Prostate gland (tissue), 2 donors: ENCODE results near the gene MORC4.
A peak's percentile ranks its signal among the peaks of the same experiment; 100 is the strongest.

Source experiments
- POLR2AphosphoS5 ChIP-seq: sonication (generic); formaldehyde crosslinking; IDR thresholded peaks from one replicate; pipeline ENCODE4 v1.6.1; 2017; ENCODE audit warnings: antibody characterized with exemption
- TF ChIP-seq, protein P1 (sequence below), 4 experiments: fragments of 200-600 bp in 2 of 4; fragments of 450-650 bp in 2 of 4; sonication (generic) in 2 of 4; IDR thresholded peaks; 1 replicate in 3 of 4; 2 replicates in 1 of 4; pipeline ENCODE4 v1.5.1; 2016 to 2019; ENCODE audit warnings: antibody characterized with exemption in 4 of 4, mild to moderate bottlenecking in 2 of 4, moderate library complexity in 2 of 4

DNA sequence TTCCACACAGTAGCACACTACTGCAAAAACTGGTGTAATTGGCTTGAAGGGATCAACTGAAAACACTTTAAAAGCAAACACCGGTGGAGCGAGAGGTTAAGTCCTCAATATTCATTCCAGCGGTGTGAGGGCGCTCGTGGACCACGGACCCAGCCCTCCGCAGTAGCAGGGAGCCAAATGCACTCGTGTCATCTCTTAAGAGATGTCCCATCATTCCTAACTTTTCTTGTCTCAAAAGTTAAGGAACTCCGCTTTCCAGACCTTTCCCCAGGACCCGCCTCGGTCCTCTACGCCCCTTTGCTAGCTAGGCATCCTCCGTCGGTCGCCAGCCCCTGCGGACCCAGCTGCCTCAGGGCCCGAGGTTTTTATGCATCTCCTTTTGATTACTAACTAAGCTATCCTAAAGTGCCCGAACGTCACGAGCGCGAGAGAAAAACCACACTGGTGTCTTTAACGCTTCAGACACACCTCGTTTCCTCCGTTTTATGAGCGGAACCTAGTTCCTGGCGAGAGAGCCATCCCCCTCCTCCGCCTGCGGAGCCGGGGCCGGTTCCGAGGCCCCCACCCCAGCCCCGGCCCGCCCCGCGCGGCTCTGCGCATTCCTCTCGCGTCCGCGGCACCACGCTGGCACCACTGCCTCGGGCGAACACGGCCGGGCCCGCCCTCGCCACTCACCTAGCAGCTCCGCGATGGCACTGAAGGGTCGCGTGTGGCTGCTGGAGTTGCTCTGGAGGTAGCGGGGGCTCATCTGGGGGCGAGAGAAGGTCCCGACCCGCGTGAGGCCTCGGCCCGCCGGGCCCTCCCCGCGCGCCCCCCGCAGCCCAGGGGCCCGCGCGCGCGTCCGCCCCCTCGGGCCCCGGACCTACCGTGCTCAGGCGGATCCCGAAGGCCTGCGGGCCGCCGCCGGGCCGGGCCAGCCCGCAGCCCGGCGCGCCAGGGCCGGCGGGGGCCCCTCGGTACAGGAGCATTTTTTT is 723 bp downstream of the MORC4 start:
- TF ChIP-seq, protein P1, sequence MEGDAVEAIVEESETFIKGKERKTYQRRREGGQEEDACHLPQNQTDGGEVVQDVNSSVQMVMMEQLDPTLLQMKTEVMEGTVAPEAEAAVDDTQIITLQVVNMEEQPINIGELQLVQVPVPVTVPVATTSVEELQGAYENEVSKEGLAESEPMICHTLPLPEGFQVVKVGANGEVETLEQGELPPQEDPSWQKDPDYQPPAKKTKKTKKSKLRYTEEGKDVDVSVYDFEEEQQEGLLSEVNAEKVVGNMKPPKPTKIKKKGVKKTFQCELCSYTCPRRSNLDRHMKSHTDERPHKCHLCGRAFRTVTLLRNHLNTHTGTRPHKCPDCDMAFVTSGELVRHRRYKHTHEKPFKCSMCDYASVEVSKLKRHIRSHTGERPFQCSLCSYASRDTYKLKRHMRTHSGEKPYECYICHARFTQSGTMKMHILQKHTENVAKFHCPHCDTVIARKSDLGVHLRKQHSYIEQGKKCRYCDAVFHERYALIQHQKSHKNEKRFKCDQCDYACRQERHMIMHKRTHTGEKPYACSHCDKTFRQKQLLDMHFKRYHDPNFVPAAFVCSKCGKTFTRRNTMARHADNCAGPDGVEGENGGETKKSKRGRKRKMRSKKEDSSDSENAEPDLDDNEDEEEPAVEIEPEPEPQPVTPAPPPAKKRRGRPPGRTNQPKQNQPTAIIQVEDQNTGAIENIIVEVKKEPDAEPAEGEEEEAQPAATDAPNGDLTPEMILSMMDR (IDR thresholded peaks at IDR 0.05) = peak in 3 of 4 experiments; percentile 28 to 43 (median 41)
- peak; percentile 18 for TF ChIP-seq POLR2AphosphoS5
